SU-DHL-6 (cell line): ENCODE data around the gene ZP1.

Experiments
- EZH2phosphoT487 ChIP-seq: fragments of 200-600 bp; sonication (generic), shearing (Covaris generic); conservative IDR thresholded peaks from 2 replicates; pipeline ENCODE4 v1.6.1; 2018; ENCODE audit warnings: mild to moderate bottlenecking, antibody characterized with exemption, low read length, moderate library complexity, mixed read lengths
- TF ChIP-seq, protein P1 (sequence below): fragments of 200-600 bp; sonication (generic); IDR thresholded peaks from one replicate; pipeline ENCODE4 v1.5.1; 2017; ENCODE audit warnings: antibody characterized with exemption, mild to moderate bottlenecking, low read length, moderate library complexity; ENCODE audit not compliant: insufficient read depth, poor library complexity, severe bottlenecking

DNA sequence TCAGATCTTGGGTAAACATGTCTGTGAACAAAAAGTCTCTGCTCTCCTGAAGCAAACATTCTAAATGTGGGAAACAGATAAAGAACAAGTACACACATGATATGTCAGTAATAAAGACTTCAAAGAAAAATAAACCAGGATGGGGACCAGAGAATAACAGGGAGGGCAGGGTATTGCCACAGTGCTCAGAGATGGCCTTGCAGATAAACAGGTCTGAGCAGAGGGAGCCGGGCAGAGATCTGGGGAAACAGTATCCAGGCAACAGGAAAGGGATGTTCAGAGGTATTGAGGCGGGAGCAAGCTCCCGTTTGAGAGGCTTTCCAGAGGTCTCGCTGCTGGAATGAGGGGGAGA lies 22.5 kb upstream of the ZP1 start:
- TF ChIP-seq, protein P1, sequence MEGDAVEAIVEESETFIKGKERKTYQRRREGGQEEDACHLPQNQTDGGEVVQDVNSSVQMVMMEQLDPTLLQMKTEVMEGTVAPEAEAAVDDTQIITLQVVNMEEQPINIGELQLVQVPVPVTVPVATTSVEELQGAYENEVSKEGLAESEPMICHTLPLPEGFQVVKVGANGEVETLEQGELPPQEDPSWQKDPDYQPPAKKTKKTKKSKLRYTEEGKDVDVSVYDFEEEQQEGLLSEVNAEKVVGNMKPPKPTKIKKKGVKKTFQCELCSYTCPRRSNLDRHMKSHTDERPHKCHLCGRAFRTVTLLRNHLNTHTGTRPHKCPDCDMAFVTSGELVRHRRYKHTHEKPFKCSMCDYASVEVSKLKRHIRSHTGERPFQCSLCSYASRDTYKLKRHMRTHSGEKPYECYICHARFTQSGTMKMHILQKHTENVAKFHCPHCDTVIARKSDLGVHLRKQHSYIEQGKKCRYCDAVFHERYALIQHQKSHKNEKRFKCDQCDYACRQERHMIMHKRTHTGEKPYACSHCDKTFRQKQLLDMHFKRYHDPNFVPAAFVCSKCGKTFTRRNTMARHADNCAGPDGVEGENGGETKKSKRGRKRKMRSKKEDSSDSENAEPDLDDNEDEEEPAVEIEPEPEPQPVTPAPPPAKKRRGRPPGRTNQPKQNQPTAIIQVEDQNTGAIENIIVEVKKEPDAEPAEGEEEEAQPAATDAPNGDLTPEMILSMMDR: no peak
- no peak for TF ChIP-seq EZH2phosphoT487
